NCI-H460 (cell line): ENCODE results near the gene BCL11A. TPM values are rescaled to one million over a fixed set of nuclear protein-coding genes. Genes with fewer than 3 reads are reported as not detected.

Experiments
- DNase-seq: peaks from one replicate; pipeline ENCODE4 v3.0.0-alpha.2; 2016; ENCODE audit warnings: low read depth; ENCODE audit errors: extremely low read depth
- total RNA-seq: library from RNA; depleted of rRNA; stranded (reverse); fragments of >200 nt; shearing (Covaris generic); gene quantifications from 2 replicates; pipeline ENCODE4 v1.2.3, GENCODE V29; 2014

The BCL11A gene
- total RNA-seq, 1 experiment from 2014 or later, result 2.1 TPM

- DNase-seq, result no peak
Observed at GRCh38 chr2:60548311-60548710, 5.1 kb downstream of the BCL11A start.

- no peak for DNase-seq
Observed at GRCh38 chr2:60547841-60548240, 5.6 kb downstream of the BCL11A start.

DNA sequence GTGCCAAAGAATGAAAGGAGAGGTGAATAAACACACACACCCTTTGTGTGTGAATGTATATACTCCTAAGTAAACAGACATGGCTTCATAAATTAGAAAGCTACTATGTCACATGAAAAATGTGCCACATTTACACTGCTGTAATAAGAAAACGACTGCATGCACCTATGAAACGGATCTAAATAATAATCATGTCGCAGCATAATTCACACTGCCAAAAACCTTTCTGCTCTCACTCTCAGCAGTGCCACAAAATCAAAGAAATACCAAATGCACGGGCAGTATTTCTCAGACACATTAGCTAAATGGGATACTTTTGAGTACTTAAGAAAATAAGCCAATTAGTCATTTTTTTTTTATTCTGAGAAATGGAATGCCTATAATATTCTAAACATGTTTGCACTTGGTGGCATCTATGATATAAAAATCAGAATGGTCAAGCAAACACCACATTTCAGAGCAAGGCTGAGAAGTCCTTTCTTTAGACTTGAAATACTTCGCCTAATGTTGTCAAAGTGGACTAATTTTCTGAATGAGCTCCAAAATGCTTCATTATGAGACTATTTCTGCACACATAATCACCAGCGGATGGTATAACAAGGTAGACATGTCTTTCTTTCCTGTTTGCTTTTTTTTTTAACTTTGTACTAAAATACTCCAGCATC is 6.6 kb downstream of the BCL11A start:
- no peak for DNase-seq

DNA sequence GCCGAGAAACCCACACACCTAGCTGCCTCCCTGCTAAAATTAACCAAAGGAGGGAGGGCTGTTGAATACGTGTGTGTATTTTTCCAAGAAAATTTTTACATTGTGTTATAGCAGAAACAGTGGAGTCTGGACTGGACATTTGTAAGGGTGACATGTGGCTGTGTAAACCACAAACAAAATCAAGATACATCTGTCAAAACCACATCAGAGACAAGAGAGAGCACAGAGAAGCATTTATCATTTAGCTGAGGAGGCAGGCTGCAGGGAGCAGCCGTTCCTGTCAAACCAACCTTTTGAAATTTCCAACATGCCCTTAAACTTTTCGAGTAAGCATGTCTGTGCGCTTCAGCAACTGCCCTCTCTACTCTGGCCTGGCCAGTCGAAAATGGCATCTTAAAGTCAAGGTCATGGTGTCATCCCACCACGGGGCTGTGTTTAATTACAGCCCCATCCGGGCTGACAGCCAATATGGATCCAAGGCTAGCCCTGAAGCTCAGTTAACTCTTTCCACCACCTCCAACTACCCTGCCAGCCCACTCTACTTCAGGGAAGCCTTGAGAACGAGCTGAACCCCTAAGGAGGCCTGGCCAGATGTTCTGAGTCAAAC is 8.4 kb downstream of the BCL11A start:
- DNase-seq, result no peak

DNA sequence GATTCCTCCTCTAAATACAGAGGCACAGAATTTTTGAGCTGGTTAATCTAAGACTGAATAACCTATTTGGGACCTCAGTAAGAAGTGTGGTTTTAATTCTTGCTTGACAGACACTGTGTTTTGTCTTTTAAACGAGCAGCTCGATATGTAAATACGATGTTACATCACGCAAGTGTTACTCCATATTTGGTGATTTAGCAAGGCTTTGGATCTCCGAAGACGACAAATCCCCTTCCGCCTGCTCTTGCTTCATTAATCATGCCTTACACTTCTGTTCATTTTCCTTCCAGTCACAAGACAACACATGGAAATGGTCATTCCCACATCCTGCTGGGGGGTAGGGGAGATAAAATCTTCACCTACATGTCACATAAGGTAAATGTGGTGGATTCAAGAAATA is 9.4 kb downstream of the BCL11A start:
- no peak for DNase-seq

DNA sequence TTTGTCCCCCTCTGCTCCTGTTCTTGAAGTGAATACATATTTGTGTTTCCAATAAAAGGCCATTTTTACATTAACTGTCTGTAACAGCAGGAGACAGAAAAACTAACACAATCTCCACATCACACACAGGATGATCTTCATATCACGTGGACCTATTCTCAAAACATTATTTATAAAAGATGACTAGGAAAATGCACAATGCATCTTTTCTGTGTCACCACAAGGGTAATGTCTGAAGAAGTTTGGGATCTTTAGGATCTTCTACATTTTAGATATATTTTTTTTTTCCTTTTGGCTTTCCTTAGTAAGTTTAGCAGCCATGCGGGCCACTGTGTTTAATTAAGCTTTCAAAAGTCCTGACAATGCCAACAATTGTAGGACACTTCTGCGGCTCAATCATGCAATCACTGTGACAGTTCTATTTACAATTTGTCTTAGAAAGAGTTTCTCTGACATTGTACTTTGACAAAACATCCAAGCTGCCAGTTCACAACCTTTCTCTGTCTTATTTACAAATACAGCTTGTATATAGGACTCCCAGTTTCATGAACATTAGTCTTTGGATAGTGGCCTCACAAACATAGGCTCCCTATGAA is 12.3 kb downstream of the BCL11A start:
- no peak for DNase-seq

GRCh38 chr2:60540074-60540473 is 13.4 kb downstream of the BCL11A start:
- DNase-seq, result no peak

- no peak for DNase-seq
Observed at GRCh38 chr2:60539140-60539539, 14.3 kb downstream of the BCL11A start.

GRCh38 chr2:60538101-60538500 is 15.4 kb downstream of the BCL11A start:
- no peak for DNase-seq

DNA sequence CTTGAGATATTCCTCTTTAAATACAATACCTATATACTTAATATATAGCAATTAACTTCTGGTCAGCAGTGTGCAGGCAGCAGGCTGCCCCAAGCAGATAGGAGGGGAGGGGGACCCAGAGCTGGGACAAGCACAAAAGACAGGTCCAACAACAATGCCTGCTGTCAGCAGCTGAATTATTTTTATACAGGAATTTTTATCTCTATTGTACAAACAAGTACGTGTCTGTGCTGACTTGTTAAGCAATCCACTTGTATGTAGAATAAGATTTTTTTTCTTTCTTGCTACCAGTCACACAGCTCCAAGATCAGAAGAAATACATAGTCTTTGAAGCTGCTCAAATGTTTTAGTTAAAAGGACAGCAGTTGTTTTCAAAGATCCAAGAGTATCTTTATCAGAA is 16.7 kb downstream of the BCL11A start:
- DNase-seq, result no peak

- no peak for DNase-seq
Observed at GRCh38 chr2:60535685-60536312, 17.7 kb downstream of the BCL11A start.

DNA sequence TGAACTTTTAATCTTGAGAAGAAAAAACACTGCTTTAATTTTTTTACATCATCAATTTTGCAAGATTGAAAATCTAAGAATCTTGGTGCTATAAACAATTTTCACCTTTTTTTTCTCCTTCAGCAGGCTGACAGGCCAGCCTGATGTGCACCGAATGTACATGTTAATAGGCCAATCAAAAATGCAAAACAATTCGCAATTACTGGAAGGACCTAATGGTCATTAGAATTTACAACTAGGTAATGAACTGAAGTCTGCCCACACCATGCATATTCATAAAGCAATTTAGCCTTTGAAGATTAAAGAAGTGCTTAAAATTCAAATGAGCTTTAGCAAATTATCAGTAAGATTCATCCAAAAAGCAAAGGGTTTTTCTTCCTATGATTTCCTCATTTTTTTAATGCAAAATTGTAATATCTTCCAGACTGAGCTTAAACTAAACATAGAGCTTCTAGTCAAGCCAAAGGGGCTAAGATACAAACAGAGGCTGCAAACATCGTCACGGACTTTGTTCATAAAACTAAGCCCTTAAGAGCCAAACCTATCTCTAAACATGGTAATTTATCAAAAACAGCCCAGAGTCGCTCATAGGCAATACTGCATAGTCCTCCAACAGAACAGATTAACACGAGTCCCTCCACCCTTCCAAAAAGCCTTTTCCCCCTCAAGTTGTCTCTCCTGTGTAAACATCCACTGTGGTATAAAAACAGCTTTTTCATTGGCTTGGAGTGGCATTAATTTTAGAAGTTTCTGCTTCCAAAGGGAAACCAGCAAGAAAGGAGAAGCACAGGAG is 18.4 kb downstream of the BCL11A start:
- no peak for DNase-seq

DNA sequence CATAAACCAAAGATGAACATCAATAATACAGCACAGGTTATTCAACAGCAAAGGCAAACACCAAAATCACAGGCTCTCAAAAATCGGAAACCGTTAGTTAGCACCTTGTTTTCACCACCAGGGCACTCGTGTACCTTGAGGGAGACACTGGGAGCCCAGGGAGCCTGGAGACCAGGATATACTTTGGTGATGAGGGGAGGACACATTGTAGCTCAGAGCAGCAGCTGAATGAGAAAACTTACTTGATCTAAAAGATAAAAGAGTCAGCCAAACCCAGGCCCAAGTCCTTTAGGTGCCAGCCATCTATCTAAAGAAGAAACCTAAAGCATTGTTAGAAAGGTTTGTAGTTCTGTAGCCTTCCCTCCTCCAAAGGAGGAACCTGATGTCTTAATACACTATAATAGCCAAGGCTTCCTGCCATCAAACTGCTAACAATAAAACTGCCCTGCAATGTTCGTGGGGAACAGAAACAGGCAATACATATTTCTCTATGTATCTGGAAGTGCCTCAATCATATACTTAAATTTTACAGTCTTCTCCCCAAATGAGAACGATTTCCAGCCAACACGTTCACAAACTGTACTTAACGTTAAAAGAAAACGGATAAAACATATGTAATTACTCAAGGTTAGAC is 19.3 kb downstream of the BCL11A start:
- DNase-seq, result no peak

GRCh38 chr2:60533101-60534051 is 20.1 kb downstream of the BCL11A start:
- no peak for DNase-seq

DNA sequence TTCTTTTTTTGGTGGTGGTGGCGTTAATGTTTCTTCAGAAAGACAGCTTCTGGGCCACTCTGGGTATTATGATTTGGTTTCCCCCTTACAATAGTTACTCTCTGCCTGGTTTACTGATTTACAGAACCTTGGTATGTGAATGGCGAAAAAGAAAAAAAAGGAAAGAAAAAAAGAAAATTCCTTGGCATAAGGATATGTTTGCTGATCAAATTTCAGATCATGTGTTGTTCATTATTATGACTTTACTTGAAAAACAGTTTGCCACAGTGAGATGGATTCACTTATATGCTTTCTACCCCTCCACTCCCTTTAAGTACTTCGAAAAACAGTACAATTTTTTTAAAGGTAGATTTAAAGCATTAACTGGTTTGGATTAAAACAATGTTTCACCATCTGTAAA is 21.0 kb downstream of the BCL11A start:
- no peak for DNase-seq

GRCh38 chr2:60531701-60532133 is 21.7 kb downstream of the BCL11A start:
- DNase-seq, result no peak

- DNase-seq, result no peak
Observed at GRCh38 chr2:60530660-60531281, 22.7 kb downstream of the BCL11A start.

DNA sequence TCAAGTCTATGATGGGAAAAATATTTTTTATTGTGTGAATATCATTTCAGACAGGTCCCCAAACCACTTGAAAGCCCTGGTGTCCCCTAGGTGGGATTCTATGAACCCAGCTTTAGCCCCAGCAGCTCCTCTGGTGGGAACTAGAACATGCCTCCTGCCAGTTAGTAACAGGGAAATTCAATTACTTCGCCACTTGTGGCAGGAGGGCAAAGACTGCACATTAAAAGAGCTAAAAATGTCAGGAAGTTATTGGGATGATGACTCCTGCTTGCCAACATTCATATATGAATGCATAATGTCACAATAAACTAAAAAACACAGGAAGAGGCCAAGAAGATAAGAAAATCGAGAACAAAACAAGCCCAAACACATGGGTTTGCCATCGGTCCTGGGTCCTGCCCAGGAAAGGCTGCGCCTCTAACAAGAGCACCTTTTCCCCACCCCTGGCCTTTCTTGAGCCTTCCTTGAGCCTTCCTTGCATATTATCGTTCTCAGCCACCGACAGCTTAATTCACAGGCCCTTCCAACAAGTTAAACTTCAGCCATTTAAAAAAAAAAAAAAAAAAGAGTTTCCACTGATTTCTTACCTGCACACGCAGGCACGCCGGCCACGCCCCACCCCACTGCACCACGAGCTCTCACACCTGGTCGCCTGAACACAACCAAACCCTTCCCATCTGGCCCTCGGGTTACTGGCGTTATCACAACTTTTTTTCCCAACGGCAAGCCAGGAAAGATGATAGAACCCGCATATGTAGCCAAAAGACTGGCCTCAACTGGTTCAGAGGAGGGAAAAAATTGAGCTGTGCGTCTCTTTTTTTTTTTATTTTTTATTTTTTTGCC is 23.4 kb downstream of the BCL11A start:
- DNase-seq, result no peak
